Mesothelial cell of epicardium (in vitro differentiated cells): Measurements from ENCODE around the gene RNF220. TPM values are rescaled to one million over a fixed set of nuclear protein-coding genes. Genes with fewer than 3 reads are reported as not detected.

Source experiments
- DNase-seq, 2 experiments: peaks; one replicate each; pipeline ENCODE4 v3.0.0; 2021; ENCODE audit warnings: low spot score in 2 of 2; ENCODE audit not compliant: unreplicated experiment in 2 of 2
- H3K27ac Mint-ChIP-seq: 2 replicates; pipeline ENCODE4 v1.8.0; 2021; ENCODE audit warnings: mixed read lengths
- H3K27me3 Mint-ChIP-seq: 2 replicates; pipeline ENCODE4 v1.8.0; 2021; ENCODE audit warnings: low read depth, mixed read lengths
- H3K36me3 Mint-ChIP-seq: 2 replicates; pipeline ENCODE4 v1.8.0; 2021; ENCODE audit warnings: mixed read lengths
- H3K4me1 Mint-ChIP-seq: 2 replicates; pipeline ENCODE4 v1.8.0; 2021; ENCODE audit warnings: mixed read lengths
- H3K4me3 Mint-ChIP-seq: 2 replicates; pipeline ENCODE4 v1.8.0; 2021; ENCODE audit warnings: mild to moderate bottlenecking, moderate library complexity, mixed read lengths
- H3K9me3 Mint-ChIP-seq: 2 replicates; pipeline ENCODE4 v1.8.0; 2021; ENCODE audit warnings: mixed read lengths
- CTCF ChIP-seq: fragments of 200-600 bp; sonication (generic); IDR thresholded peaks from one replicate; pipeline ENCODE4 v1.5.0; 2021; ENCODE audit warnings: antibody characterized with exemption; ENCODE audit not compliant: unreplicated experiment
- total RNA-seq: library from RNA; stranded (reverse); gene quantifications from 3 replicates; pipeline ENCODE4 v1.2.1, GENCODE V29; 2021

The RNF220 gene
- total RNA-seq, 1 donor from 2014 or later: 84.2 TPM

GRCh38 chr1:44613941-44614340, 208.9 kb downstream of the RNF220 start:
- Mint-ChIP-seq H3K27ac (no peak overlapping the region), H3K9me3 (no peaks in the 10 kb centered on the region), H3K4me1 (peaks cover 12% of the 10 kb centered on the region), H3K4me3 (no peak overlapping the region), H3K27me3 (peaks cover 73% of the 10 kb centered on the region), H3K36me3 (no peaks in the 10 kb centered on the region)
- DNase-seq: no peak
- no peak for TF ChIP-seq CTCF

- H3K4me3 Mint-ChIP-seq: peak overlapping the region; percentile 56
- no peak overlapping the region for H3K27ac Mint-ChIP-seq
- TF ChIP-seq CTCF: no peak
- no peak for DNase-seq
- peaks cover 22% of the 10 kb centered on the region for H3K4me1 Mint-ChIP-seq
- no peaks in the 10 kb centered on the region for H3K36me3 Mint-ChIP-seq
- H3K27me3 Mint-ChIP-seq: peaks cover 70% of the 10 kb centered on the region
- no peaks in the 10 kb centered on the region for H3K9me3 Mint-ChIP-seq
Observed at GRCh38 chr1:44616284-44616990, 211.4 kb downstream of the RNF220 start.

GRCh38 chr1:44616991-44617702, 212.1 kb downstream of the RNF220 start:
- H3K27me3 Mint-ChIP-seq: peaks cover 63% of the 10 kb centered on the region
- no peak overlapping the region for H3K27ac Mint-ChIP-seq
- no peaks in the 10 kb centered on the region for H3K9me3 Mint-ChIP-seq
- no peak for DNase-seq
- H3K4me1 Mint-ChIP-seq: peaks cover 29% of the 10 kb centered on the region
- no peak for TF ChIP-seq CTCF
- H3K36me3 Mint-ChIP-seq: no peaks in the 10 kb centered on the region
- H3K4me3 Mint-ChIP-seq: peak overlapping the region; percentile 56

GRCh38 chr1:44617703-44618029, 212.6 kb downstream of the RNF220 start:
- no peaks in the 10 kb centered on the region for H3K9me3 Mint-ChIP-seq
- H3K36me3 Mint-ChIP-seq: no peaks in the 10 kb centered on the region
- peak overlapping the region; percentile 43 for H3K4me3 Mint-ChIP-seq
- H3K27ac Mint-ChIP-seq: no peak overlapping the region
- TF ChIP-seq CTCF: no peak
- peaks cover 61% of the 10 kb centered on the region for H3K27me3 Mint-ChIP-seq
- peaks cover 30% of the 10 kb centered on the region for H3K4me1 Mint-ChIP-seq
- DNase-seq: no peak

GRCh38 chr1:44619261-44619900, 214.3 kb downstream of the RNF220 start:
- no peak overlapping the region for H3K27ac Mint-ChIP-seq

More at GRCh38 chr1:44619261-44619900, 214.3 kb downstream of the RNF220 start:
- H3K27me3 Mint-ChIP-seq: peaks cover 71% of the 10 kb centered on the region
- H3K4me1 Mint-ChIP-seq: peaks cover 31% of the 10 kb centered on the region
- no peak for DNase-seq
- H3K36me3 Mint-ChIP-seq: no peaks in the 10 kb centered on the region
- no peaks in the 10 kb centered on the region for H3K9me3 Mint-ChIP-seq
- H3K4me3 Mint-ChIP-seq: no peak overlapping the region
- no peak for TF ChIP-seq CTCF
